CD14-positive monocyte (primary cell): ENCODE results near the gene FGD4. TPM values are rescaled to one million over a fixed set of nuclear protein-coding genes. Genes with fewer than 3 reads are reported as not detected.

ENCODE experiments used
- DNase-seq, 3 donors: peaks; one replicate each; pipeline ENCODE4 v3.0.0-alpha.2; 2011 to 2022
- H2AFZ ChIP-seq: 2 replicates; pipeline ENCODE4 v1.6.0; 2012; ENCODE audit warnings: mild to moderate bottlenecking, low read depth, low read length, inconsistent platforms; ENCODE audit not compliant: insufficient read depth, poor library complexity, severe bottlenecking
- H3K27ac ChIP-seq, 2 donors: 1 replicate in 1 of 2; 2 replicates in 1 of 2; pipeline ENCODE4 v1.5.1; 2012 to 2013; ENCODE audit warnings: low read length in 2 of 2, control low read depth in 1 of 2, inconsistent platforms in 1 of 2, low read depth in 1 of 2, mild to moderate bottlenecking in 1 of 2
- H3K27me3 ChIP-seq, 2 donors: one replicate each; pipeline versions ENCODE4 v1.6.0 to v1.6.1; 2011 to 2013; ENCODE audit warnings: low read length in 2 of 2; ENCODE audit not compliant: control insufficient read depth in 2 of 2, insufficient read depth in 2 of 2
- H3K36me3 ChIP-seq, 2 donors: replicated peaks in 1 of 2; 1 replicate in 1 of 2; 2 replicates in 1 of 2; pipeline versions ENCODE4 v1.5.1 to v1.6.1; 2012 to 2013; ENCODE audit warnings: low read length in 2 of 2, control low read depth in 1 of 2, inconsistent platforms in 1 of 2, mild to moderate bottlenecking in 1 of 2; ENCODE audit not compliant: insufficient read depth in 2 of 2, control insufficient read depth in 1 of 2
- H3K4me1 ChIP-seq, 2 donors: 1 replicate in 1 of 2; 2 replicates in 1 of 2; pipeline versions ENCODE4 v1.5.1 to v1.6.1; 2012 to 2013; ENCODE audit warnings: low read length in 2 of 2, control low read depth in 1 of 2, inconsistent platforms in 1 of 2, mild to moderate bottlenecking in 1 of 2, moderate library complexity in 1 of 2; ENCODE audit not compliant: insufficient read depth in 2 of 2, control insufficient read depth in 1 of 2
- H3K4me2 ChIP-seq: replicated peaks from 2 replicates; pipeline ENCODE3; 2012; ENCODE audit warnings: low read length, moderate library complexity, mild to moderate bottlenecking; ENCODE audit not compliant: poor library complexity, severe bottlenecking; ENCODE audit errors: extremely low read depth
- H3K4me3 ChIP-seq, 3 experiments: fragments of 200-600 bp in 1 of 3; sonication (generic) in 1 of 3; replicated peaks in 1 of 3; 1 replicate in 2 of 3; 2 replicates in 1 of 3; pipeline ENCODE4 v1.5.1; 2011 to 2013; ENCODE audit warnings: low read length in 3 of 3, mild to moderate bottlenecking in 3 of 3, control low read depth in 2 of 3, low read depth in 2 of 3, inconsistent platforms in 1 of 3, moderate library complexity in 1 of 3
- H3K79me2 ChIP-seq: 2 replicates; pipeline ENCODE4 v1.6.0; 2012; ENCODE audit warnings: mild to moderate bottlenecking, control low read depth, inconsistent platforms, low read length, moderate library complexity; ENCODE audit not compliant: insufficient read depth
- H3K9ac ChIP-seq: 2 replicates; pipeline ENCODE4 v1.6.0; 2017; ENCODE audit warnings: low read length, mild to moderate bottlenecking; ENCODE audit not compliant: insufficient read depth, poor library complexity, severe bottlenecking
- H3K9me3 ChIP-seq, 2 donors: replicated peaks in 1 of 2; 1 replicate in 1 of 2; 2 replicates in 1 of 2; pipeline versions ENCODE4 v1.5.1 to v1.6.1; 2012 to 2013; ENCODE audit warnings: low read length in 2 of 2, control low read depth in 1 of 2; ENCODE audit not compliant: control insufficient read depth in 1 of 2, insufficient read depth in 1 of 2
- H4K20me1 ChIP-seq: 2 replicates; pipeline ENCODE4 v1.6.0; 2012; ENCODE audit warnings: mild to moderate bottlenecking, low read length, control low read depth, moderate library complexity; ENCODE audit not compliant: insufficient read depth
- H3K27ac Mint-ChIP-seq, 7 donors: one replicate each; pipeline ENCODE4 v1.8.0; 2020; ENCODE audit warnings: mild to moderate bottlenecking in 7 of 7, mixed read lengths in 7 of 7, moderate library complexity in 6 of 7, inconsistent platforms in 2 of 7
- H3K27me3 Mint-ChIP-seq, 3 donors: one replicate each; pipeline ENCODE4 v1.8.0; 2021 to 2022; ENCODE audit warnings: low read depth in 3 of 3, mild to moderate bottlenecking in 3 of 3, mixed read lengths in 3 of 3, moderate library complexity in 3 of 3, inconsistent platforms in 1 of 3
- H3K36me3 Mint-ChIP-seq, 2 donors: one replicate each; pipeline ENCODE4 v1.8.0; 2020; ENCODE audit warnings: mixed read lengths in 2 of 2, inconsistent platforms in 1 of 2, mild to moderate bottlenecking in 1 of 2
- H3K4me1 Mint-ChIP-seq: one replicate; pipeline ENCODE4 v1.8.0; 2020; ENCODE audit warnings: mild to moderate bottlenecking, mixed read lengths
- H3K4me3 Mint-ChIP-seq, 2 donors: one replicate each; pipeline ENCODE4 v1.8.0; 2020; ENCODE audit warnings: mild to moderate bottlenecking in 2 of 2, mixed read lengths in 2 of 2, moderate library complexity in 1 of 2
- H3K9me3 Mint-ChIP-seq, 7 donors: one replicate each; pipeline ENCODE4 v1.8.0; 2020 to 2022; ENCODE audit warnings: mixed read lengths in 7 of 7, mild to moderate bottlenecking in 6 of 7, moderate library complexity in 6 of 7, inconsistent platforms in 2 of 7
- WGBS: methylation state at CpG from one replicate; pipeline ENCODE4 v1.1.5; 2013; ENCODE audit warnings: missing lambda C conversion rate; ENCODE audit not compliant: insufficient coverage; 5-methylcytosine and 5-hydroxymethylcytosine counted together
- intact Hi-C, 2 donors: fragments of 100-400 bp; cut with micrococcal nuclease; formaldehyde crosslinking; loops; one replicate each; pipeline versions ENCODE4 v1.15.0 to v1.15.1; 2023
- polyA plus RNA-seq, 3 donors: library from polyadenylated mRNA; depleted of rRNA in 1 of 3; unstranded in 2 of 3; stranded (reverse) in 1 of 3; fragments of 300-500 nt in 2 of 3; fragments of >200 nt in 1 of 3; fragmentation: Illumina TruSeq in 2 of 3; gene quantifications; 1 replicate in 2 of 3; 2 replicates in 1 of 3; pipeline ENCODE4 v1.2.3, GENCODE V29; 2012 to 2021
- TF ChIP-seq, protein P1 (sequence below): fragments of 200-600 bp; IDR thresholded peaks from one replicate; pipeline ENCODE4 v1.8.0; 2022; ENCODE audit warnings: antibody characterized with exemption, mild to moderate bottlenecking

Gene FGD4
- polyA plus RNA-seq, 3 donors = 5.3 to 34.4 (median 6.0) TPM

DNA sequence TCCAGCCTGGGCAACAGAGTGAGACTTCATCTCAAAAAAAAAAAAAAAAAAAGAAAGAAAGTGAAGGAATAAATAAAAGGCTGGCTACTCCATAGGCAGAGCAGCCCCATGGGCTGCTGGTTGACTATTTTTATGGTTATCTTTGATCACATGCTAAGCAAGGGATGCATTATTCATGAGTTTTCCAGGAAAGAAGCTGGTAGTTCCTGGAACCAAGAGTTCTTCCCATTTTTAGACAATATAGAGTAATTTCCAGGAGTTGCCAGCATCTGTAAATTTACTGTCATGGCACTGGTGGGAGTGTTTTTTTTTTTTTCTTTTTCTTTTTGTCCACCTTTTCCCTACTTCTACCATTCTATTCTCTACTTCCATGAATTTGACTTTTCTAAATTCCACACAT is 24.2 kb downstream of the FGD4 start:
- Histone ChIP-seq H3K4me3 (no peak overlapping the region), H3K27ac (no peak overlapping the region), H3K4me2 (no peak overlapping the region), H2AFZ (no peak overlapping the region), H3K79me2 (peaks cover 4% of the 10 kb centered on the region), H3K27me3 (no peaks in the 10 kb centered on the region), H4K20me1 (no peaks in the 10 kb centered on the region), H3K4me1 (peaks cover 8 to 12% of the 10 kb centered on the region in 2 donors), H3K36me3 (no peaks in the 10 kb centered on the region), H3K9ac (no peak overlapping the region), H3K9me3 (no peaks in the 10 kb centered on the region)
- Mint-ChIP-seq H3K36me3 (peaks cover 3 to 6% of the 10 kb centered on the region in 2 donors), H3K4me1 (peaks cover 23% of the 10 kb centered on the region), H3K4me3 (no peak overlapping the region), H3K27me3 (peaks cover 0 to 2% (median 1%) of the 10 kb centered on the region in 3 donors), H3K9me3 (peaks cover 22 to 28% (median 25%) of the 10 kb centered on the region in 7 donors), H3K27ac (no peak overlapping the region)
- DNase-seq = no peak
- TF ChIP-seq, protein P1, sequence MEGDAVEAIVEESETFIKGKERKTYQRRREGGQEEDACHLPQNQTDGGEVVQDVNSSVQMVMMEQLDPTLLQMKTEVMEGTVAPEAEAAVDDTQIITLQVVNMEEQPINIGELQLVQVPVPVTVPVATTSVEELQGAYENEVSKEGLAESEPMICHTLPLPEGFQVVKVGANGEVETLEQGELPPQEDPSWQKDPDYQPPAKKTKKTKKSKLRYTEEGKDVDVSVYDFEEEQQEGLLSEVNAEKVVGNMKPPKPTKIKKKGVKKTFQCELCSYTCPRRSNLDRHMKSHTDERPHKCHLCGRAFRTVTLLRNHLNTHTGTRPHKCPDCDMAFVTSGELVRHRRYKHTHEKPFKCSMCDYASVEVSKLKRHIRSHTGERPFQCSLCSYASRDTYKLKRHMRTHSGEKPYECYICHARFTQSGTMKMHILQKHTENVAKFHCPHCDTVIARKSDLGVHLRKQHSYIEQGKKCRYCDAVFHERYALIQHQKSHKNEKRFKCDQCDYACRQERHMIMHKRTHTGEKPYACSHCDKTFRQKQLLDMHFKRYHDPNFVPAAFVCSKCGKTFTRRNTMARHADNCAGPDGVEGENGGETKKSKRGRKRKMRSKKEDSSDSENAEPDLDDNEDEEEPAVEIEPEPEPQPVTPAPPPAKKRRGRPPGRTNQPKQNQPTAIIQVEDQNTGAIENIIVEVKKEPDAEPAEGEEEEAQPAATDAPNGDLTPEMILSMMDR = no peak
- intact Hi-C loops = no loop called here

- intact Hi-C loops = no loop called here
- Histone ChIP-seq H3K4me1 (no peaks in the 10 kb centered on the region), H3K27me3 (no peaks in the 10 kb centered on the region), H3K9me3 (peaks cover 6 to 11% of the 10 kb centered on the region in 2 donors), H3K4me3 (no peak overlapping the region), H4K20me1 (no peaks in the 10 kb centered on the region), H3K79me2 (no peaks in the 10 kb centered on the region), H3K36me3 (peaks cover 0 to 6% of the 10 kb centered on the region in 2 donors), H3K4me2 (no peak overlapping the region), H3K27ac (no peak overlapping the region), H3K9ac (no peak overlapping the region), H2AFZ (no peak overlapping the region)
- 100% methylated on average over 2 of the region's 6 CpGs for WGBS
- TF ChIP-seq, protein P1 = no peak
- Mint-ChIP-seq H3K27ac (peak overlapping the region in 1 of 7 donors; percentile 28), H3K27me3 (peaks cover 0 to 2% (median 0%) of the 10 kb centered on the region in 3 donors), H3K4me3 (no peak overlapping the region), H3K9me3 (peaks cover 27 to 35% (median 31%) of the 10 kb centered on the region in 7 donors), H3K4me1 (peaks cover 3% of the 10 kb centered on the region), H3K36me3 (peaks cover 6 to 10% of the 10 kb centered on the region in 2 donors)
- DNase-seq = no peak
Observed at GRCh38 chr12:32431025-32431424, 31.7 kb downstream of the FGD4 start.
